ENCODE data around the gene USP43.
"Not testable (repeated sequence)": the region's sequence is repeated elsewhere in the genome, so short reads cannot be mapped to it uniquely, and the experiment has no call there.

USP43 gene, protein sequence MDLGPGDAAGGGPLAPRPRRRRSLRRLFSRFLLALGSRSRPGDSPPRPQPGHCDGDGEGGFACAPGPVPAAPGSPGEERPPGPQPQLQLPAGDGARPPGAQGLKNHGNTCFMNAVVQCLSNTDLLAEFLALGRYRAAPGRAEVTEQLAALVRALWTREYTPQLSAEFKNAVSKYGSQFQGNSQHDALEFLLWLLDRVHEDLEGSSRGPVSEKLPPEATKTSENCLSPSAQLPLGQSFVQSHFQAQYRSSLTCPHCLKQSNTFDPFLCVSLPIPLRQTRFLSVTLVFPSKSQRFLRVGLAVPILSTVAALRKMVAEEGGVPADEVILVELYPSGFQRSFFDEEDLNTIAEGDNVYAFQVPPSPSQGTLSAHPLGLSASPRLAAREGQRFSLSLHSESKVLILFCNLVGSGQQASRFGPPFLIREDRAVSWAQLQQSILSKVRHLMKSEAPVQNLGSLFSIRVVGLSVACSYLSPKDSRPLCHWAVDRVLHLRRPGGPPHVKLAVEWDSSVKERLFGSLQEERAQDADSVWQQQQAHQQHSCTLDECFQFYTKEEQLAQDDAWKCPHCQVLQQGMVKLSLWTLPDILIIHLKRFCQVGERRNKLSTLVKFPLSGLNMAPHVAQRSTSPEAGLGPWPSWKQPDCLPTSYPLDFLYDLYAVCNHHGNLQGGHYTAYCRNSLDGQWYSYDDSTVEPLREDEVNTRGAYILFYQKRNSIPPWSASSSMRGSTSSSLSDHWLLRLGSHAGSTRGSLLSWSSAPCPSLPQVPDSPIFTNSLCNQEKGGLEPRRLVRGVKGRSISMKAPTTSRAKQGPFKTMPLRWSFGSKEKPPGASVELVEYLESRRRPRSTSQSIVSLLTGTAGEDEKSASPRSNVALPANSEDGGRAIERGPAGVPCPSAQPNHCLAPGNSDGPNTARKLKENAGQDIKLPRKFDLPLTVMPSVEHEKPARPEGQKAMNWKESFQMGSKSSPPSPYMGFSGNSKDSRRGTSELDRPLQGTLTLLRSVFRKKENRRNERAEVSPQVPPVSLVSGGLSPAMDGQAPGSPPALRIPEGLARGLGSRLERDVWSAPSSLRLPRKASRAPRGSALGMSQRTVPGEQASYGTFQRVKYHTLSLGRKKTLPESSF

DNA sequence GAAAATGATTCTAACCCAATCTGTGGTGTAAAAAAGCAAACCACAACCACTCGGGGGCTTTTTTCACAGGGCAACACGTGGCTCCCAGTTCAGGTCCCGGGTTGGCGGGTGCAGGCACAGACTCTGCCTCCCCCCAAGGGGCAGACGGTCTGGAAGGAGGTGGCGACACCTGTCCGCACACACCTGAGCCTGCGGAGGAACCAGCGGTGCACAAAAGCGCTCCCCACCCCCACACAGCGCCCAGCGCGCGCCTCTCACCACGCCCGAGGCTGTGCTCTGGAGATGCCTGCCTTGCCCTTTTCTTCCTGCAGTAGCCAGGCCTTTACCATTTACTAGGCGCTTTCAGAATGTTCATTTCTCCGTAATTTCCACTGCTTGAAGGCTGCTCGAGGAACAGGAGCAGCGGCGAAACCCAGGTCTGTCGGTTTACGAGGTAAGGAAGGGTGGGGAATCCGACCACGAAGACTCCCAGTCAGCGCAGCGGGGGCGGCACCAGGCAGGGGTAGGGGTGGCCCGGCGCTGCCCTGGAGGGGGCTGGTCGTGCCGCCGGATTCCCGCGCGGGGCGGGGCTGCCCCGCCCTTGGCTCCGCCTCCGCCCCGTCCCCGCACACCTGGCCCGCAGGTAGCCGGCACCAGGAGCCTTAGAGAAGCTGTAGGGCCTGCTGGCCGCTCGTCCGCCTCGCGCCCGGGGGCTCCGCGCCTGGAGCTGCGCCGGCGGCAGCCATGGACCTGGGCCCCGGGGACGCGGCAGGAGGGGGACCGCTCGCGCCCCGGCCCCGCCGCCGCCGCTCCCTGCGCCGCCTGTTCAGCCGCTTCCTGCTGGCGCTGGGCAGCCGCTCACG, at the start of gene USP43:
TSS of gene USP43 (plus strand) at position 608 of the 842 bp plus-strand sequence. CDS start at position 724, 116 bp downstream.
- DNase-seq: no peak

DNA sequence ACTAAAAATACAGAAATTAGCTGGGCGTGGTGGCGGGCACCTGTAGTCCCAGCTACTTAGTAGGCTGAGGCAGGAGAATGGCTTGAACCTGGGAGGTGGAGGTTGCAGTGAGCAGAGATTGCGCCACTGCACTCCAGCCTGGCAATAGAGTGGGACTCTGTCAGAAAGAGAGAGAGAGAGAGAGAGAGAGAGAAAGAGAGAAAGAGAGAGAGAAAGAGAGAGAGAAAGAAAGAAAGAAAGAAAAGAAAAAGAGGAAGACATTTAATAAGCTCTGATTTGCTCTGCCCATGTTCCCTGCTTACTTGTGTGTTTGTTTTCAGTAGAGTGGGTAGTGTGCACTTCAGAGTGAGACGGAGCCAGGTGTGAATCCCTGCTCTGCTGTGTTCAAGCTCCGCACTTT, 47.7 kb upstream of the USP43 start:
- DNase-seq: not testable (repeated sequence)

DNA sequence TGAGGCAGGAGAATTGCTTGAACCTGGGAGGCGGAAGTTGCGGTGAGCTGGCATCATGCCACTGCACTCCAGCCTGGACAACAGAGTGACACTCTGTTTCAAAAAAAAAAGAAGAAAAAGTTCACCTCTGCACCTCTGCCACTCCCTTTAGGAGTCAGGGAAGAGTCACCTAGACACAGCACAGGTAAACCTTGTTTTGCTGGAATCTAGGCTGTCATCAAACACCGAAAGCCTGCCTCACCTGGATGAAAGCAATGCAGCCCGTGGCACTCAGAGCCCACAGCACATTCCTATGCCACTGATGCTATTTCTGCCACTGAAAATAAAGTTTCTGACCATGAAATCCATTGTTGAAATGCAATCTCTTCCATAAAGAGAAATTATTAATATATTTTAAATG, 46.7 kb upstream of the USP43 start:
- no peak for DNase-seq

DNA sequence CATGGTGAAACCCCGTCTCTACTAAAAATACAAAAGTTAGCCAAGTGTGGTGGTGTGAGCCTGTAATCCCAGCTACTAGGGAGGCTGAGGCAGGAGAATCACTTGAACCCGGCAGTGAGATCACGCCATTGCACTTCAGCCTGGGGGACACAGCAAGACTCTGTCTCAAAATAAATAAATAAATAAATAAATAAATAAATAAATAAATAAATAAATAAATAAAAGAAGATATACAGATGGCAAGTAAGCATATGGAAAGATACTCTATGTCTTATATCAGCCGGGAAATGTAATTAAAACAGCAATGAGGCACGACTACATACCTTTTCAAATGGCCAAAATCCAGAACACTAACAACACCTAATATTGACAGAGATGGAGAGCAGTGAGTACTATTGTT, 40.7 kb upstream of the USP43 start:
- not testable (repeated sequence) for DNase-seq

DNA sequence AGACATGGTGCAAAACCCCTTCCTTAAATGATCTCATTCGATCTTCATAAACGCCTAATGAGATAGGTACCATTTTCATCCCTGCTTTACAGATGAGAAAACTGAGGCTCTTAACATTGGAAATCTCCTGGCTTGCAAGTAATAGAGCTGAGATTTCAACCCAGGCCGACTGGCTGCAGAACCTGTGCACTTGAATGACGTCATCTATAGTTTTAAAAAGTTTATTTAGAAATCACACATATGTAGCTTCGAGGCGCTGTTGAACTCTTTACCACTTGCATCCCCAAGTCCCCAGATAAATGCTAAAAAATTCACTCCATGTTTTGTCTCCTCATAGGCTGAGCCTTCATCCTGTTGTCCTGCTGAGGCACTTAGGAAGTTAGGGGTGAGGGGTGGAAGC, 38.9 kb upstream of the USP43 start:
- no peak for DNase-seq

DNA sequence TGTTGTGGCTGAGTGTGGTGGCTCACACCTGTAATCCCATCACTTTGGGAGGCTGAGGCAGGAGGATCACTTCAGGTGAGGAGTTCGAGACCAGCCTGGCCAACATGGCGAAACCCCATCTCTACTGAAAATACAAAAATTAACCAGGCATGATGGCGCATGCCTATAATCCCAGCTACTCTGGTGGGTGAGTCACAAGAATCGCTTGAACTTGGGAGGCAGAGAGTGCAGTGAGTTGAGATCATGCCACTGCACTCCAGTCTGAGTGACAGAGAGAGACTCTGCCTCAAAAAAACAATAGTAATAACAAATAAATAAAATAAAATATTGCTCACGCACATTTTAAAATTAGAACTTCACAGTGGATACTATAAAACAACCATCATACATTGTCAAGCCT, 38.3 kb upstream of the USP43 start:
- not testable (repeated sequence) for DNase-seq

DNA sequence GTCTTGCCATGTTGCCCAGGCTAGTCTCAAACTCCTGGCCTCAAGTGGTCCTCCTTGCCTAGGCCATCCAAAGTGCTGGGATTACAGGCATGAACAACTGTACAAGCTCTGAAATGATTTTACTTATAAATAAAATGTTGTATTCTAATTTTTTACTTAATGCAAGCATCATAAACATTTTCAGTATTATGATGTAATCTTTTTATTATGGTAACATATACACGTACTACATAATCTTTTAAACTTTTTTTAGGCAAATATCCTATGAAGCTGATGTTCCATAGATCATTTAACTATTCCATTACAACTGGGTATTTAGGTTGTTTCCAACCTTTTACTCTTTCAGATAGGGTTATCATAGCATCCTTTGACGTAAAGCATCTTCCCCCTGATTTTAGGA, 33.8 kb upstream of the USP43 start:
- no peak for DNase-seq

DNA sequence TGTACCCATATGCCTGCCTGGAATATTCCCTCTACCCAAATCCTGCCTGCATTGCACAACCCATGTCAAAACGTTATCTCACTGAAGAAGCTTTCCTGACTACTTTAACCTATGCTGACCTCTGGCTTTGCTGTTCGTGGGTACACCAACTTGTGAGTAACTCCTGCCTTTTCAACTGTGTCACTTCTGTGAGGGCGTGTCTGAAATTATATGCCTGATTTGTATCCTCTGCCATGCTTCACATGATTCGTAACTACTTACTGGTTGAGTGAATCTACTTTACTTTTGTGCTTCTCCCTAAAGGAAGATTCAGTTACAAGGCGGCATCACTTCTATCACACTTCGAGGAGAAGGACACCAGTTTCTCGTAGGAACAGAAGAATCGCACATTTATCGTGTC, 33.3 kb upstream of the USP43 start:
- DNase-seq: no peak

DNA sequence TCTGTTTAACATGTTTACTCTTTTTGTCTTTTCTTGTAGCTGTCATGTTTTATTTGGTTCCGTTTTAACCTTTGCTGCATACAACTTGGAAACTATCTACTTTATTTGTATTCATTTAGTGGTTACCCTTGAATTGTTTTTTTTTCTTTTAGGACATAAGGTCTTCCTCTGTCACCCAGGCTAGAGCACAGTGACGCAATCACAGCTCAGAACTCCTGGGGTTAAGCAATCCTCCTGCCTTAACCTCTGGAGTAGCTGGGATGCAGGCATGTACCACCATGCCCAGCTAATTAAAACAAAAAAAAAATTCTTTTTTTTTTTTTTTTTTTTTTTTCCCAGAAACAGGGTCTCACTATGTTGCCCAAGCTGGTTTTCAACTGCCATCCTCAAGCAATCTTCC, 29.8 kb upstream of the USP43 start:
- DNase-seq: no peak

DNA sequence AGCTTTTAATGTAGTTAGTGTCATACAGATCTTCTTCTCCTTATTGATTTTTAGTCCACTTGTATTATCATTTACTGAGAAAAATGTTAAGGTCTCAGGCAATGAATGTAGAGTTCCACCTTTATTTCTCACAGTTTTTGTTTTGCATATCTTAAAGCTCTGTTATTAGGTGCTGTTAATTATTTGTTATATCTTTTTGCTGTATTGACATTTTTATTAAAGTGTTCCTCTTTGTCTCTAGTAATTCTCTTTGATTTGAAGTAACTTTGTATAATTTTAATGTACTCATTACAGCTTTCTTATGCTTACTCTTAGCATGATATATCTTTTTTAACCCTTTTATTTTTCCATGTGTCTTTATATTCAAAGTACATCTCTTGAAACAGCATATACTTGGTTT, 22.4 kb upstream of the USP43 start:
- DNase-seq: no peak

DNA sequence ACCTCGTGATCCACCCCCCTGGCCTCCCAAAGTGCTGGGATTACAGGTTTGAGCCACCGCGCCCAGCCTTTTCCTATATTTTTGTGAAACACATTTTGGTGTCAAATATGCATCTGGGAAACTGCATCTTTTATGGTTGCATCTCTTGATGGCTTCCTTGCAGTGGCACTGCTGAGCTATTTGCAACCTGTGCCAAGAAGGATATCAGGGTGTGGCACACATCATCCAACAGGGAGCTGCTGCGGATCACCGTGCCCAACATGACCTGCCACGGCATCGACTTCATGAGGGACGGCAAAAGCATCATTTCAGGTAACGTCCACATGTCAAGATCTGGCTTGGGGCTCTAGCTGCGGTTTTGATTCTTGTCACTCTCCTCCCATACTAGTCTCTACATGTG, 16.8 kb upstream of the USP43 start:
- DNase-seq: no peak

DNA sequence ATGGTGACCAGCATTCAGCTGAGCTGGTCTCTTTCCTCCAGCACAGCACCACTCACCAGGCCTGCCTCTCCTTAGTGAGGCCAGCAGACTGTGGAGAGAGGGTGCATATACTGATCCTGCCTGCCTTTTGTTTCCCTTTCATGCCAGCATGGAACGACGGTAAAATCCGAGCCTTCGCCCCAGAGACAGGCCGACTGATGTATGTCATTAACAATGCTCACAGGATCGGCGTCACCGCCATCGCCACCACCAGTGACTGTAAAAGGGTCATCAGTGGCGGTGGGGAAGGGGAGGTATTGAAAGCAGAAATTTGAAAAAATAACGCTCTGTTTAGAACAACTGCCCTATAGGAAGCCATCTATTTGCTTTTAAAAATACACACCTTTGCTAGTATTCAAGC, 12.6 kb upstream of the USP43 start:
- no peak for DNase-seq

DNA sequence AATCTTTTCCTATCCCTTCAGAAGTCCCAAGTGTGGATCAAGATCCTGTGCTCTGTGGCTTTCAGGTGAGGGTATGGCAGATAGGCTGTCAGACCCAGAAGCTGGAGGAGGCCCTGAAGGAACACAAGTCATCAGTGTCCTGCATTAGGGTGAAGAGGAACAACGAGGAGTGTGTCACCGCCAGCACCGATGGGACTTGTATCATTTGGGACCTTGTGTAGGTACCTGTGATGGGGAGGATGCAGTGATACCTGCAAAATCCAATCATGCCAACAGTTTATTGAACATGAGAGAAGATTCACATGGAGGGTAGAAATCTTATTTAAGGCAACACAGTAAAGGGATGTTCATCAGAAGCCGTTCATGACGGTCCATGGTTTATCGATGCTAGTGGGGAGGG, 10.0 kb upstream of the USP43 start:
- DNase-seq: no peak

DNA sequence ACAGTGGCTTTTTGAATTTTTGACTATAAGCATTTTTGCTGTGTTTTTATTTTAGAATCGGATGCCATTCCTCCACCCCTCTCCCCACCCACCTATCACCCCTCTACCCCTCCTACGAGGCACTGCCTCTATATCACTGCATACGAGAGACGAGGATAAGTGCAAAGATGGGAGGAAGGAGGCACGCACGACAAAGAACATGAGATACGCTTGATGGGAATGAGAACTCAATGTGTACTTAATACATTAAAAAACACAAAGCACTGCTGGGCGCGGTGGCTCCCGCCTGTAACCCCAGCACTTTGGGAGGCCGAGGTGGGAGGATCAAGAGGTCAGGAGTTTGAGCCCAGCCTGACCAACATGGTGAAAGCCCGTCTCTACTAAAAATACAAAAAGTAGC, 8.8 kb upstream of the USP43 start:
- no peak for DNase-seq

DNA sequence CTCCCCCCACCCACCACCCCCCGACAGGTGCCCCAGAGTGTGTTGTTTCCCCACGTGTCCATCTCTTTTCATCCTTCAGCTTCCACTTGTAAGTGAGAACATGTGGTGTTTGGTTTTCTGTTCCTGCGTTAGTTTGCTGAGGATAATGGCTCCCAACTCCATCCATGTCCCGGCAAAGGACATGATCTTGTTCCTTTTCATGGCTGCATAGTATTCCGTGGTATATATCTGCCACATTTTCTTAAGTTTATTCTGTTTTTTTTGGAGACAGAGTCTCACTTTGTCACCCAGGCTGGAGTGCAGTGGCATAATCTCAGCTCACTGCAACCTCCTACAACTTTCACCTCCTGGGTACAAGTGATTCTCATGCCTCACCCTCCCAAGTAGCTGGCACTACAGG, 4.9 kb upstream of the USP43 start:
- DNase-seq: not testable (repeated sequence)

DNA sequence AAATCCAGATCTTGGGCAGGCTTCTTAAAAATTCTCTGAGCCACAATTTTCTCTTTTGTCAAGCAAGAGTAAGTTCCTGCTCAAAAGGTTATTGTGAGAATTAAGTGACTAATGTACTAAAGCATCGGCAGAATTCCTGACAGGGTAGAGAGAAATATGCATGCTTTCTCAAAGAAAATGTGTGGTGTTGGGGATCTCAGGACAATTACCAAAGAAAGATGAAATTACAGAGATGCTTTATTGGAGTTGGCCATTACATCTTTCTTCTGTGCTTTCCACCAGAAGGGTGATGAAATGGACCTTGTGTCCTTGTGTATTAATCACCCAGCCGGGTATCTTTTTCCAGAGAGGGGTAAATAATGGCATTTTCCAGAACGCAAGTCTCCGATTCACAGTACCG, 1.7 kb upstream of the USP43 start:
- no peak for DNase-seq

DNA sequence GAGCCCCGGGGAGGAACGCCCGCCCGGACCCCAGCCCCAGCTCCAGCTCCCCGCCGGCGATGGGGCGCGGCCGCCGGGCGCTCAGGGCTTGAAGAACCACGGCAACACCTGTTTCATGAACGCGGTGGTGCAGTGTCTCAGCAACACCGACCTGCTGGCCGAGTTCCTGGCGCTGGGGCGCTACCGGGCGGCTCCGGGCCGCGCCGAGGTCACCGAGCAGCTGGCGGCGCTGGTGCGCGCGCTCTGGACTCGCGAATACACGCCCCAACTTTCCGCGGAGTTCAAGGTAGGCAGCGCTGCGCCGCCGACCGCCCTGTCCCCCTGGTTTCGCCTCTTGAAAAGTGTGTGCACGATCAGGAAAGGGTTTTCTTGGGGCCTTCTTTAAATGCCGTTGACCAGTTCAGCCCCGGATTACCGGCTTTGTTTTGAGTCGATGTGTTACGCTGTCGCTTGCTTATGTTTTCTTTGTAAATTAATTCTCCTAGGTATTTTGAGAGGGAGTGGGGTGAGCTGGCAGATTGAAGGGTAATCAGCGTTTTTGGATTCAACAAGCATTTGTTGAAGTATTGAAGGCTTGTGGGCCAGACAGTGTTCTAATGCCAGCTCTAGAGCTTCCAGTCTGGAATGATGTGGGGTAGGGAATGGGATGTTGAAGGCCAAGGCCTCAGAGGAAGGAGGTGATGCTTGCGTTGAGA, 681 bp downstream of the USP43 start:
- DNase-seq: no peak

DNA sequence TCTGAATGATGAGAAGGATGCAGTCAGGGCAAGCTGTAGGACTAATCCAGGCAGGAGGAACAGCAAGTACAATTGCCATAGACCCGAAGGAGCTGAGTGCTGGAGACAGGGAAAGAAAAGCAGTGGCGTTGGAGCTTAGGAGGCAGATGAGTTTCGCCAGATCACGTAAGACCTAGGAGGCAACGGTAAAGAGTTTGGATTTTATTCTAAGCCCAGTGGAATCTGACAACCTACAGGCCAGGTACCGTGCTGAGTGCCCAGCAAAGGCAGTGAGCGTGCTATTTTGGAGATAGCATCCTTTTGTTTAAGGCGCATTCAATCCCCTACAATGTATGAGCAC, 1.2 kb downstream of the USP43 start:
- DNase-seq: no peak

DNA sequence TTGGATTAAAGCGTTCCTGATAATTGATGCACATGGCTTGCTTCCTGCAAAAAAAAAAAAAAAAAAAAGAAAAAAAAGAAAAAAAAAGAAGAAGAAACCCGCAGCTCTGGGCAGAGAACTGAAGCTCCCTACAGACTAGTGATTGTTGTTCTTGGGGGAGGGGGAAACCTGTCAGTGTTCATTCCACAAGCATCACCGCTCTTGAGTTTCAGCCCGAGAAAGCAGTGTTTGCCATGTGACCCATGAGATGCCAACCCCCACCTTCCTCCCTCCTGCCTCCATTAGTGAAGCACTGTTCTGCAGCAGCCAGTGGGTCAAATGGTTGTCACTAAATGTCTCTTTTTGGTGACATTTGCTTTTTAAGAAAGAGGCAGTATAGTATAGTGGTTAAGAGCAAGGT, 1.7 kb downstream of the USP43 start:
- DNase-seq: no peak

DNA sequence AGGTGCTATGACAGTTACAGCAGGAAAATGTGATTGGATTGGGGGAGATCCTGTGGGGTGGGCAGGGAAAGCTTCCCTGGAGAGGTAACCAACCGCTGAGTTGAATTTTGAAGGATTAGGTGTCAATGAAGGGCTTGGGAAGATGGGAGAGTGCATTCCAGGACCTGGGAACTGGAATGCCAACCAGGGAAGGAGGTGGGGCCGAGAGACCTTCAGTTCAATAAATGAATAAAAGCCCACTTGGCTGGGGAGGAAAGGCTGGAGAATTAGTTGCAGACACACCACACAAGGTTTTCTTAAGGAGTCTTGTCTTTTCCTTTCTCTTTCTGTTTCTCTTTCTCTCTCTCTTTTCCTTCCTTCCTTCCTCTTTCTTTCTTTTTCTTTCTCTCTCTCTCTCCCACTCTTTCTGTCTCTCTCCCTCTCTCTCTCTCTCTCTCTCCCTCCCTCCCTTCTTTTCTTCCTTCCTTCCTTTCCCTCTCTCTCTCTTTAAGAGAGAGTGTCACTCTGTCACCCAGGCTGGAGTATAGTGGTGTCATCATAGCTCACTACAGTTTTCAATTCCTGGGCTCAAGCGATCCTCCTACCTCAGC, 3.3 kb downstream of the USP43 start:
- no peak for DNase-seq

DNA sequence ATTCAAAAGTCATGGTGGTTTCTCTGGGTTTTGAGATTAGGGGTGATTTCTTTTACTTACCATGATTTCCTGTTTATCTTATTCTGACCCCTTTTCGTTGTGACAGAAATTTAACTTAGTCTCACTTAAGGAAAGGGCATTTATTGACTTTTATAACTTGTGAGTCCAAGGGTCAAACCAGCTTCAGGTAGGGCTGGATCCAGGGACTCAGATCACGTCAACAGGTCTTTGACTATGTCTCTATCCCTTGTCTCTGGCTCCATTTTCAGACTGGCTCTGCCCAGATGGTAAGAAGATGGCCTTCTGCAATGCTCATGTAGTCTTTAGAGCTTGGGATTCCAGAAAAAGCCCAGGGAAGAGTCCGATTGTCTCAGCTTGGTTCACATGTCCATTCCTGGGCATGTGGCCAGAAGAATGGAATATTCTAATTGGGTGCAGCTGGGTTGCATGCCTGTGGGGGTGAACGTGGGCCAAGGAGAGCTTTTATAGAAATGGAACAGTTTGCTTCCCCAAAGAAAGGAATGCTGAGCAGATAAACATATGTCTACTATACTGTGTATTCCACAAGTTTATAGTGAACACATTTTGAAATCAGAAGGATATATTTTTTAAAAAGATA, 13.4 kb downstream of the USP43 start:
- DNase-seq: no peak
